Measurements from ENCODE around the gene NUP214. TPM values are rescaled to one million over a fixed set of nuclear protein-coding genes. Genes with fewer than 3 reads are reported as not detected.

Gene NUP214
- total RNA-seq, 3 donors from 2014 or later, result 37.4 to 47.5 (median 40.0) TPM

DNA sequence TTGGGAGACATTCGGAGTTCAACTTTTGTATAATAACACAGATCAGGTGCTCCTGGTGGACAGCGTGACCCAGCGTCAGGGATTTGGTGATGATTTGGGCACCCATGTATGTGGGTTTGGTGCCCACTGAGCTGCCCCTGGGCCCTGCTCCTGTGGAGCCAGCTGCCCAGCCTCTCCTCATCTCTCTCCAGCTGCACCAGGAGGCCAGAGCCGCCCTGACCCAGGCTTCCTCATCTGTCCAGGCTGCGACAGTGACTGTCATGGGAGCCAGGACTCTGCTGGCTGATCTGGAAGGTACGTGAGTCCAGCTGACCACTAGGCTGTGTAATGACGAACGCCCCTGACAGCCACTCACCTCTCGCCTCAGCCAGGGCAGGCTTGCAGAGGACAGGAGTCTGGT lies 43.5 kb upstream of the NUP214 start:
- DNase-seq (ENCODE audit: low spot score in 2 of 2), result no peak
- H3K27me3 ChIP-seq, result no peaks in the 10 kb centered on the region
- TF ChIP-seq POLR2A (IDR thresholded peaks at IDR 0.05) (no peak), POLR2AphosphoS5 (IDR thresholded peaks at IDR 0.05) (no peak)
- TF ChIP-seq, protein P1, sequence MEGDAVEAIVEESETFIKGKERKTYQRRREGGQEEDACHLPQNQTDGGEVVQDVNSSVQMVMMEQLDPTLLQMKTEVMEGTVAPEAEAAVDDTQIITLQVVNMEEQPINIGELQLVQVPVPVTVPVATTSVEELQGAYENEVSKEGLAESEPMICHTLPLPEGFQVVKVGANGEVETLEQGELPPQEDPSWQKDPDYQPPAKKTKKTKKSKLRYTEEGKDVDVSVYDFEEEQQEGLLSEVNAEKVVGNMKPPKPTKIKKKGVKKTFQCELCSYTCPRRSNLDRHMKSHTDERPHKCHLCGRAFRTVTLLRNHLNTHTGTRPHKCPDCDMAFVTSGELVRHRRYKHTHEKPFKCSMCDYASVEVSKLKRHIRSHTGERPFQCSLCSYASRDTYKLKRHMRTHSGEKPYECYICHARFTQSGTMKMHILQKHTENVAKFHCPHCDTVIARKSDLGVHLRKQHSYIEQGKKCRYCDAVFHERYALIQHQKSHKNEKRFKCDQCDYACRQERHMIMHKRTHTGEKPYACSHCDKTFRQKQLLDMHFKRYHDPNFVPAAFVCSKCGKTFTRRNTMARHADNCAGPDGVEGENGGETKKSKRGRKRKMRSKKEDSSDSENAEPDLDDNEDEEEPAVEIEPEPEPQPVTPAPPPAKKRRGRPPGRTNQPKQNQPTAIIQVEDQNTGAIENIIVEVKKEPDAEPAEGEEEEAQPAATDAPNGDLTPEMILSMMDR (IDR thresholded peaks at IDR 0.05), result no peak
- no peak overlapping the region for H3K27ac ChIP-seq
- intact Hi-C loops (cut with DNase I; ENCODE audit: low total_unique reads), result no loop called here
- no peak overlapping the region for H3K4me3 ChIP-seq
- H3K4me1 ChIP-seq, result no peaks in the 10 kb centered on the region
- no peaks in the 10 kb centered on the region for H3K36me3 ChIP-seq
- no peaks in the 10 kb centered on the region for H3K9me3 ChIP-seq

DNA sequence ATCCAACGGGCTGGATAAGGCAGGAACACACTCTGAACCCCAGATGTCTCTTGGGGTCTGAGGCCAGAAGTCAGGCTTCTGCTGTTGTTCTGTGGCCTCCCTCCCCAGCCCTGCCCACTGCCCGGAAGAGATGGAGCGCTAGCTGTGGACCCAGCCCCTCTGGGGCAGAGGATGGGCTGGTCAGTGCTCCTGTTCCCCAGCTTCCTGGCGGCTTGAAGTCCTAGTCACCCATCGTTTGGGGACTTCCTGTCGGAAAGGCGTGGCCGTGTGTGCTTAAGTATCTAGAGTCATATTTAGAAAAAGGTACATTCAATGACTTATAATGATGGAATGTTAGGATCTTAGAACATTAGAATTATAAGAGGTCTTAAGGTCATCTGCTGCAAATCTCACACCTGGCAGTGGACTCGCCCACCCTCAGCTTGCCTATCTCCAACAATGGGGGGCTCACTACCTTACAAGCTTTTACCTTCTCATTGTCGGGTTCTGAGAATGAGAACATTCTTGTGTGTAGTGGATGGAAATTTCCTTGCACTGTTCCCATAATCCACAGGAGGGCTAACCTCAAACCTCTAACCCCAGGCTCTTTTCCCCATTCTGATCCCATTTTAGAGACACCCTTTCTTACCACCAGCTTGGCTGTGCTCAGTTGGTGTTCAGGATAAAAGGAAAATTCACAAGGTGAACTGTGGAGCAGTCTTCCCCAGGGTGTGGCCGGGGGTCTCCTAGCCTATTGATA lies 42.4 kb upstream of the NUP214 start:
- Histone ChIP-seq H3K27me3 (no peaks in the 10 kb centered on the region), H3K36me3 (no peaks in the 10 kb centered on the region), H3K4me3 (no peak overlapping the region), H3K27ac (no peak overlapping the region), H3K4me1 (no peaks in the 10 kb centered on the region), H3K9me3 (no peaks in the 10 kb centered on the region)
- no peak for DNase-seq (ENCODE audit: low spot score in 2 of 2)
- no peak for TF ChIP-seq POLR2AphosphoS5 (IDR thresholded peaks at IDR 0.05)
- TF ChIP-seq, protein P1 (IDR thresholded peaks at IDR 0.05), result no peak
- TF ChIP-seq POLR2A (IDR thresholded peaks at IDR 0.05), result no peak
- intact Hi-C loops (cut with DNase I; ENCODE audit: low total_unique reads), result no loop called here

DNA sequence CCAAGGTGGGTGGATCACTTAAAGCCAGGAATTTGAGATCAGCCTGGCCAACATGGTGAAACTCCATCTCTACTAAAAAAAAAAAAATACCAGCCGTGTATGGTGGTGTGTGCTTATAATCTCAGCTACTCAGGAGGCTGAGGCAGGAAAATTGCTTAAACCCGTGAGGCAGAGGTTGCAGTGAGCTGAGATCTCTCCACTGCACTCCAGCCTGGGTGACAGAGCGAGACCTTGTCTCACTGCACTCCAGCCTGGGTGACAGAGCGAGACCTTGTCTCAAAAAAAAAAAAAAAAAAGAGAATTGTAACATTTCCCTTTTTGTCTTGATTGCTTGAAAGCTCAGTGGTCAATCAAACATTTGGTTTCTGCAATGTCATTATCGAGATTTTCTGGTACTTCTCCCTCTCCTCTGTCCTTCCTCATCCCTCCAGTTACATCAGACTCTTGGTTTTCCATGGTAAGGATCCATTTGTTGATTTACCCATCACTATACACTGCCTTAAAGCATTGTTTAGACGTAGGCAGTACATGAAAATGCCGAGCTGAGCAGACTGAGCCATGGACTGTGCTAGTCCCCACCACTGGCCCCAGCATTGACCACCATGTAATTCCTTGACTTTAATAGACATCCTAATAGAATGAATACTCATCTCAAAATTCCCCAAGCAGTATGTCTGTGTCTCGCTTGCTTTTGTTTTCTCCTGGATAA lies 40.6 kb upstream of the NUP214 start:
- H3K4me3 ChIP-seq, result no peak overlapping the region
- intact Hi-C loops (cut with DNase I; ENCODE audit: low total_unique reads), result no loop called here
- DNase-seq (ENCODE audit: low spot score in 2 of 2), result no peak
- H3K9me3 ChIP-seq, result no peaks in the 10 kb centered on the region
- no peaks in the 10 kb centered on the region for H3K36me3 ChIP-seq
- TF ChIP-seq POLR2AphosphoS5 (IDR thresholded peaks at IDR 0.05) (no peak), POLR2A (IDR thresholded peaks at IDR 0.05) (no peak)
- TF ChIP-seq, protein P1 (IDR thresholded peaks at IDR 0.05), result no peak
- H3K4me1 ChIP-seq, result no peaks in the 10 kb centered on the region
- H3K27me3 ChIP-seq, result no peaks in the 10 kb centered on the region
- H3K27ac ChIP-seq, result no peak overlapping the region

DNA sequence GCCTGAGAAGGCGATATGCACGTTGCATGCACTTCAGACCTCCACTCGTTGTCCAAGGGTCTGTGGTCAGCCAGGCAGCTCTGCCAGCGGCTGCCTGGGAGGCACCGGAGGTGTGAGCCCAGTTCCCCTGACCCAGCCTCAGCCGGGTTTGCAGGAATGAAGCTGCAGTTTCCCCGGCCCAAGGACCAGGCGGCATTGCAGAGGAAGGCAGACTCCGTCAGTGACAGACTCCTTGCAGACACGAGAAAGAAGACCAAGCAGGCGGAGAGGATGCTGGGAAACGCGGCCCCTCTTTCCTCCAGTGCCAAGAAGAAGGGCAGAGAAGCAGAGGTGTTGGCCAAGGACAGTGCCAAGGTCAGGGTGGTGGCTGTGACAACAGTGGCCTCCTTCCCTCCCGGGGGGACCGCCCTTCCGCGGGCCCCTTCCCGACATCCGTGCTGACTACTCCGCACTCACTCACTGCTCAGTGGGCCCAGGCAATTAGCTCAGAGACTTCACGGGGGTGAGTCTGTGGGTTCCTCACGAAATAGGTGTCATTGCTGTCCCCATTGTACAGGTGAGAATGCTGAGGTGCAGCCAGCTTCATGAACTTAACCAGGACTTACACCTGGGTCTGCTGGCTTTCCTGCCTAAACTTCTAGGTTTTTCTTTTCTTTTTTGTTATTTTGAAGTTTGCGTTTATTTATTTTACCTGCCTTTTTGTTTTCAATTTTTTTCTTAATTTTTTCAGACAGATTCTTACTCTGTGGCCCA lies 39.8 kb upstream of the NUP214 start:
- intact Hi-C loops (cut with DNase I; ENCODE audit: low total_unique reads), result no loop called here
- no peaks in the 10 kb centered on the region for H3K9me3 ChIP-seq
- TF ChIP-seq, protein P1 (IDR thresholded peaks at IDR 0.05), result no peak
- no peak for TF ChIP-seq POLR2AphosphoS5 (IDR thresholded peaks at IDR 0.05)
- no peak for TF ChIP-seq POLR2A (IDR thresholded peaks at IDR 0.05)

More for the DNA sequence above, 39.8 kb upstream of the NUP214 start:
- no peaks in the 10 kb centered on the region for H3K4me1 ChIP-seq
- no peaks in the 10 kb centered on the region for H3K36me3 ChIP-seq
- H3K4me3 ChIP-seq, result no peak overlapping the region
- H3K27me3 ChIP-seq, result no peaks in the 10 kb centered on the region
- DNase-seq (ENCODE audit: low spot score in 2 of 2), result no peak
- no peak overlapping the region for H3K27ac ChIP-seq

Measured in breast epithelium (tissue), 4 donors.